Measurements from ENCODE around the gene B9D1.
A peak's percentile ranks its signal among the peaks of the same experiment; 100 is the strongest.

The B9D1 gene

GRCh38 chr17:19403021-19403420 is 40.5 kb upstream of the B9D1 start:
- Histone ChIP-seq H2AFZ (ENCODE audit: low read length, unreplicated experiment) (no peak overlapping the region), H3K36me3 (ENCODE audit: insufficient read depth, low read length) (no peaks in the 10 kb centered on the region), H3K79me2 (ENCODE audit: control insufficient read depth, insufficient read depth, low read length, unreplicated experiment) (no peaks in the 10 kb centered on the region), H3K4me1 (ENCODE audit: control insufficient read depth, insufficient read depth, low read length, unreplicated experiment) (peaks cover 9% of the 10 kb centered on the region), H3K4me3 (ENCODE audit: low read depth, low read length) (no peak overlapping the region), H3K27me3 (ENCODE audit: insufficient read depth, low read length) (no peaks in the 10 kb centered on the region), H3K27ac (ENCODE audit: low read depth, low read length) (no peak overlapping the region)

GRCh38 chr17:19402171-19402570 is 39.6 kb upstream of the B9D1 start:
- H3K4me1 ChIP-seq (ENCODE audit: control insufficient read depth, insufficient read depth, low read length, unreplicated experiment) = peaks cover 14% of the 10 kb centered on the region
- H3K36me3 ChIP-seq (ENCODE audit: insufficient read depth, low read length) = no peaks in the 10 kb centered on the region
- H2AFZ ChIP-seq (ENCODE audit: low read length, unreplicated experiment) = no peak overlapping the region
- no peak overlapping the region for H3K27ac ChIP-seq (ENCODE audit: low read depth, low read length)
- no peaks in the 10 kb centered on the region for H3K79me2 ChIP-seq (ENCODE audit: control insufficient read depth, insufficient read depth, low read length, unreplicated experiment)
- no peaks in the 10 kb centered on the region for H3K27me3 ChIP-seq (ENCODE audit: insufficient read depth, low read length)
- H3K4me3 ChIP-seq (ENCODE audit: low read depth, low read length) = no peak overlapping the region

- no peak overlapping the region for H3K27ac ChIP-seq (ENCODE audit: low read depth, low read length)
- no peak overlapping the region for H2AFZ ChIP-seq (ENCODE audit: low read length, unreplicated experiment)
- H3K36me3 ChIP-seq (ENCODE audit: insufficient read depth, low read length) = no peaks in the 10 kb centered on the region
- H3K4me3 ChIP-seq (ENCODE audit: low read depth, low read length) = no peak overlapping the region
- no peaks in the 10 kb centered on the region for H3K27me3 ChIP-seq (ENCODE audit: insufficient read depth, low read length)
- no peaks in the 10 kb centered on the region for H3K79me2 ChIP-seq (ENCODE audit: control insufficient read depth, insufficient read depth, low read length, unreplicated experiment)
- H3K4me1 ChIP-seq (ENCODE audit: control insufficient read depth, insufficient read depth, low read length, unreplicated experiment) = peaks cover 14% of the 10 kb centered on the region
Observed at GRCh38 chr17:19401321-19402010, 38.9 kb upstream of the B9D1 start.

GRCh38 chr17:19399750-19400450 is 37.4 kb upstream of the B9D1 start:
- Histone ChIP-seq H3K4me3 (ENCODE audit: low read depth, low read length) (no peak overlapping the region), H3K79me2 (ENCODE audit: control insufficient read depth, insufficient read depth, low read length, unreplicated experiment) (no peaks in the 10 kb centered on the region), H3K27ac (ENCODE audit: low read depth, low read length) (no peak overlapping the region), H2AFZ (ENCODE audit: low read length, unreplicated experiment) (no peak overlapping the region), H3K4me1 (ENCODE audit: control insufficient read depth, insufficient read depth, low read length, unreplicated experiment) (peaks cover 14% of the 10 kb centered on the region), H3K36me3 (ENCODE audit: insufficient read depth, low read length) (no peaks in the 10 kb centered on the region), H3K27me3 (ENCODE audit: insufficient read depth, low read length) (no peaks in the 10 kb centered on the region)

GRCh38 chr17:19398301-19399181 is 36.0 kb upstream of the B9D1 start:
- H3K4me1 ChIP-seq (ENCODE audit: control insufficient read depth, insufficient read depth, low read length, unreplicated experiment) = peaks cover 14% of the 10 kb centered on the region
- no peaks in the 10 kb centered on the region for H3K27me3 ChIP-seq (ENCODE audit: insufficient read depth, low read length)
- peak overlapping the region; percentile 52 for H3K27ac ChIP-seq (ENCODE audit: low read depth, low read length)
- H2AFZ ChIP-seq (ENCODE audit: low read length, unreplicated experiment) = peak overlapping the region; percentile 17
- H3K4me3 ChIP-seq (ENCODE audit: low read depth, low read length) = 0 out of 2 replicates have a peak overlapping the region, but pooled peaks have one; percentile 28
- no peaks in the 10 kb centered on the region for H3K79me2 ChIP-seq (ENCODE audit: control insufficient read depth, insufficient read depth, low read length, unreplicated experiment)
- H3K36me3 ChIP-seq (ENCODE audit: insufficient read depth, low read length) = no peaks in the 10 kb centered on the region

- Histone ChIP-seq H3K4me3 (ENCODE audit: low read depth, low read length) (no peak overlapping the region), H3K4me1 (ENCODE audit: control insufficient read depth, insufficient read depth, low read length, unreplicated experiment) (peaks cover 14% of the 10 kb centered on the region), H3K79me2 (ENCODE audit: control insufficient read depth, insufficient read depth, low read length, unreplicated experiment) (no peaks in the 10 kb centered on the region), H3K36me3 (ENCODE audit: insufficient read depth, low read length) (no peaks in the 10 kb centered on the region), H3K27ac (ENCODE audit: low read depth, low read length) (peak overlapping the region; percentile 52), H3K27me3 (ENCODE audit: insufficient read depth, low read length) (no peaks in the 10 kb centered on the region), H2AFZ (ENCODE audit: low read length, unreplicated experiment) (peak overlapping the region; percentile 17)
Observed at GRCh38 chr17:19397556-19398041, 35.1 kb upstream of the B9D1 start.

GRCh38 chr17:19392303-19392702 is 29.8 kb upstream of the B9D1 start:
- Histone ChIP-seq H2AFZ (ENCODE audit: low read length, unreplicated experiment) (no peak overlapping the region), H3K4me3 (ENCODE audit: low read depth, low read length) (no peak overlapping the region), H3K36me3 (ENCODE audit: insufficient read depth, low read length) (no peaks in the 10 kb centered on the region), H3K27ac (ENCODE audit: low read depth, low read length) (no peak overlapping the region), H3K27me3 (ENCODE audit: insufficient read depth, low read length) (no peaks in the 10 kb centered on the region), H3K79me2 (ENCODE audit: control insufficient read depth, insufficient read depth, low read length, unreplicated experiment) (no peaks in the 10 kb centered on the region), H3K4me1 (ENCODE audit: control insufficient read depth, insufficient read depth, low read length, unreplicated experiment) (peaks cover 17% of the 10 kb centered on the region)

GRCh38 chr17:19391432-19391831 is 28.9 kb upstream of the B9D1 start:
- no peak overlapping the region for H2AFZ ChIP-seq (ENCODE audit: low read length, unreplicated experiment)
- no peaks in the 10 kb centered on the region for H3K27me3 ChIP-seq (ENCODE audit: insufficient read depth, low read length)
- H3K36me3 ChIP-seq (ENCODE audit: insufficient read depth, low read length) = no peaks in the 10 kb centered on the region
- no peak overlapping the region for H3K4me3 ChIP-seq (ENCODE audit: low read depth, low read length)
- no peaks in the 10 kb centered on the region for H3K79me2 ChIP-seq (ENCODE audit: control insufficient read depth, insufficient read depth, low read length, unreplicated experiment)
- no peak overlapping the region for H3K27ac ChIP-seq (ENCODE audit: low read depth, low read length)
- peaks cover 22% of the 10 kb centered on the region for H3K4me1 ChIP-seq (ENCODE audit: control insufficient read depth, insufficient read depth, low read length, unreplicated experiment)

GRCh38 chr17:19390951-19391350 is 28.4 kb upstream of the B9D1 start:
- Histone ChIP-seq H3K27me3 (ENCODE audit: insufficient read depth, low read length) (no peaks in the 10 kb centered on the region), H3K27ac (ENCODE audit: low read depth, low read length) (no peak overlapping the region), H3K36me3 (ENCODE audit: insufficient read depth, low read length) (no peaks in the 10 kb centered on the region), H2AFZ (ENCODE audit: low read length, unreplicated experiment) (no peak overlapping the region), H3K79me2 (ENCODE audit: control insufficient read depth, insufficient read depth, low read length, unreplicated experiment) (no peaks in the 10 kb centered on the region), H3K4me1 (ENCODE audit: control insufficient read depth, insufficient read depth, low read length, unreplicated experiment) (peaks cover 27% of the 10 kb centered on the region), H3K4me3 (ENCODE audit: low read depth, low read length) (no peak overlapping the region)
